K562 (cell line): ENCODE measurements around the gene FRG2.
"Not testable (repeated sequence)": the region's sequence is repeated elsewhere in the genome, so short reads cannot be mapped to it uniquely, and the experiment has no call there.

Source experiments
- ARNT ChIP-seq, 2 experiments: fragments of 450-650 bp; IDR thresholded peaks; 2 replicates each; pipeline ENCODE4 v1.6.1; 2016; ENCODE audit warnings: mild to moderate bottlenecking in 1 of 2
- CEBPB ChIP-seq: fragments of 450-650 bp; IDR thresholded peaks from 2 replicates; pipeline ENCODE4 v1.6.1; 2016; ENCODE audit warnings: missing genetic modification characterization, missing compliant biosample characterization
- CEBPG ChIP-seq, 3 experiments: fragments of 200-800 bp in 1 of 3; sonication (Bioruptor generic) in 1 of 3; sonication (generic) in 1 of 3; formaldehyde crosslinking in 1 of 3; IDR thresholded peaks in 2 of 3; conservative IDR thresholded peaks in 1 of 3; 2 replicates each; pipeline versions ENCODE4 v1.6.1 to v1.8.0; 2016 to 2022; ENCODE audit warnings: missing compliant biosample characterization in 2 of 3, missing genetic modification characterization in 2 of 3, mild to moderate bottlenecking in 1 of 3, missing genetic modification reagents in 1 of 3
- FOS ChIP-seq: IDR thresholded peaks from 3 replicates; pipeline ENCODE4 v1.6.1; 2011; ENCODE audit not compliant: insufficient read length; ENCODE audit errors: extremely low read depth
- MYC ChIP-seq, 2 experiments: fragments of 250-450 bp in 1 of 2; sonication (Bioruptor Pico) in 1 of 2; IDR thresholded peaks; 2 replicates each; pipeline versions ENCODE4 v1.5.1 to v1.6.1; 2012 to 2021; ENCODE audit warnings: low read depth in 2 of 2, borderline replicate concordance in 1 of 2, improper control_type of control experiment in 1 of 2, low read length in 1 of 2, mild to moderate bottlenecking in 1 of 2, moderate library complexity in 1 of 2
- POLR2G ChIP-seq: fragments of 200-400 bp; formaldehyde crosslinking; IDR thresholded peaks from 2 replicates; pipeline ENCODE4 v1.6.1; 2017; ENCODE audit warnings: low read depth, mild to moderate bottlenecking, antibody characterized with exemption, low read length, moderate library complexity
- RFX5 ChIP-seq: IDR thresholded peaks from 2 replicates; pipeline ENCODE4 v1.6.1; 2011; ENCODE audit warnings: low read depth, mild to moderate bottlenecking, improper control_type of control experiment, low read length
- SIN3A ChIP-seq, 2 experiments: fragments of 150-350 bp in 1 of 2; IDR thresholded peaks; 2 replicates each; pipeline ENCODE4 v1.6.1; 2011 to 2016; ENCODE audit warnings: borderline replicate concordance in 2 of 2, low read depth in 2 of 2, low read length in 2 of 2, mild to moderate bottlenecking in 2 of 2, moderate library complexity in 2 of 2; ENCODE audit not compliant: control insufficient read depth in 1 of 2
- TAF1 ChIP-seq: IDR thresholded peaks from 2 replicates; pipeline ENCODE4 v1.6.1; 2011; ENCODE audit warnings: mild to moderate bottlenecking, low read length, moderate library complexity; ENCODE audit not compliant: insufficient read depth, control insufficient read depth, severe bottlenecking; ENCODE audit errors: extremely low read depth
- TF ChIP-seq, protein P1 (sequence below): fragments of 450-650 bp; IDR thresholded peaks from 2 replicates; pipeline ENCODE4 v1.7.1; 2018; ENCODE audit warnings: mild to moderate bottlenecking, low read depth; ENCODE audit not compliant: partially characterized antibody

- not testable (repeated sequence) for TF ChIP-seq MYC (IDR thresholded peaks at IDR 0.05; ENCODE audit: low read depth, low read length); MYC (CRISPR knock-in tag; IDR thresholded peaks at IDR 0.05; ENCODE audit: borderline replicate concordance, low read depth); TAF1; CEBPB (tag); SIN3A (IDR thresholded peaks at IDR 0.05; ENCODE audit: borderline replicate concordance in 2 of 2, control insufficient read depth in 1 of 2, low read depth in 2 of 2, low read length in 2 of 2); POLR2G; ARNT (IDR thresholded peaks at IDR 0.05); RFX5; FOS; CEBPG (CRISPR knock-in tag; IDR thresholded peaks at IDR 0.05); CEBPG (tag; conservative IDR thresholded peaks at IDR 0.05 in 1 of 2, IDR thresholded peaks at IDR 0.05 in 1 of 2)
- TF ChIP-seq, protein P1, sequence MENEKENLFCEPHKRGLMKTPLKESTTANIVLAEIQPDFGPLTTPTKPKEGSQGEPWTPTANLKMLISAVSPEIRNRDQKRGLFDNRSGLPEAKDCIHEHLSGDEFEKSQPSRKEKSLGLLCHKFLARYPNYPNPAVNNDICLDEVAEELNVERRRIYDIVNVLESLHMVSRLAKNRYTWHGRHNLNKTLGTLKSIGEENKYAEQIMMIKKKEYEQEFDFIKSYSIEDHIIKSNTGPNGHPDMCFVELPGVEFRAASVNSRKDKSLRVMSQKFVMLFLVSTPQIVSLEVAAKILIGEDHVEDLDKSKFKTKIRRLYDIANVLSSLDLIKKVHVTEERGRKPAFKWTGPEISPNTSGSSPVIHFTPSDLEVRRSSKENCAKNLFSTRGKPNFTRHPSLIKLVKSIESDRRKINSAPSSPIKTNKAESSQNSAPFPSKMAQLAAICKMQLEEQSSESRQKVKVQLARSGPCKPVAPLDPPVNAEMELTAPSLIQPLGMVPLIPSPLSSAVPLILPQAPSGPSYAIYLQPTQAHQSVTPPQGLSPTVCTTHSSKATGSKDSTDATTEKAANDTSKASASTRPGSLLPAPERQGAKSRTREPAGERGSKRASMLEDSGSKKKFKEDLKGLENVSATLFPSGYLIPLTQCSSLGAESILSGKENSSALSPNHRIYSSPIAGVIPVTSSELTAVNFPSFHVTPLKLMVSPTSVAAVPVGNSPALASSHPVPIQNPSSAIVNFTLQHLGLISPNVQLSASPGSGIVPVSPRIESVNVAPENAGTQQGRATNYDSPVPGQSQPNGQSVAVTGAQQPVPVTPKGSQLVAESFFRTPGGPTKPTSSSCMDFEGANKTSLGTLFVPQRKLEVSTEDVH: not testable (repeated sequence)
Measured at GRCh38 chr4:190064342-190064741, 37.3 kb upstream of the FRG2 start, which contains the start of gene DBET.
